ENCODE data around the gene ADAM10.
"Not testable (repeated sequence)": the region's sequence is repeated elsewhere in the genome, so short reads cannot be mapped to it uniquely, and the experiment has no call there.

Gene ADAM10

DNA sequence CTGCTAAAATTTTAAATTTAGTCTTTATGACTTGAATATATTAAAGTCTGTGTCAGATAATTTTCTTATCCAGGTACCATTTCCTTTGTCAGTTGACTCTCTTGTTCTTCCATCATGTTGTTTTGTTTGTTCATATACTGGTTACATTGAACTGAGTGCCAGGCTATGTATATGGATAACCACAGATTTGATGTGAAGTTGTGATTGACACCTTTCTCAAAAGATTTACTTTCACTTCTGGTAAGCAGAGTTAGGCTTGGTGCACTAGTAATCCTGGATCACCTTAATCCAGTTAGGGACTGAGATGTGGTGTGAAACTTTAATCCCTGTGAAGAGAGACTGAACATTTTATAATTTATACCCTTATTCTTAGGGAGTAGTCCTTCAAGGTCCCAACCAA lies 99.4 kb downstream of the ADAM10 start:
- no peak for DNase-seq

DNA sequence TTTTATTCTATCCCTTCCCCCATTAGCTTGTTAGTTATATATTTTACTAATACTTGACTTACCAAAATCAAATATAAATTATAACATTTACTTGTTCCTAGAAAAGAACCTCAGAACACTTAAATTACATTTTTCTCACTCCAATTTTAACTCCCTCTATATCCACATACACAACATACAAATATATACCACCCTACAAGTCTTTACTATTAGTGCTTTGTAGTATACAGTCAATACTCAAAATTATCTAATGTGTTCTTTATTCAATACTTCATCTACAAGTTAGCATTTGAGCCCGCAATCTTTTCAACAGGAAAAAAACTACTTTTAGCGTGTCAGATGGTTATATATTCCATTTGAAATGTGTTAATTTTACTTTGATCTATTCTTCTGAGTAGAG lies 100.3 kb downstream of the ADAM10 start:
- DNase-seq = no peak

DNA sequence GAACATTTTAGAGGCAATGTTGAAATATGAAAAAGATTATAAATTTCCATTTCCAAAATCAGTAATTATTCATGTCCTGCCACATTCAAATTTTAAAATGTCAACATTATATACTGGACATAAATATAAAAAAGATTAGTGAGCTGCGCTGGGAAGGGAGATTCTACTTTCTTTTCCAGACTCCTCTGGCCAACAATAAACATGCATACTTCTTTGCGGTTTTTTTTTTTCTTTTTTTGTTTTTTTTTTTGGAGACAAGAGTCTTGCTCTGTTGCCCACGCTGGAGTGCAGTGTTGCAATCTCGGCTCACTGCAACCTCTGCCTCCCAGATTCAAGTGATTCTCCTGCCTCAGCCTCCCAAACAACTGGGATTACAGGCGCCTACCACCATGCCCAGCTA lies 105.5 kb downstream of the ADAM10 start:
- DNase-seq = no peak

DNA sequence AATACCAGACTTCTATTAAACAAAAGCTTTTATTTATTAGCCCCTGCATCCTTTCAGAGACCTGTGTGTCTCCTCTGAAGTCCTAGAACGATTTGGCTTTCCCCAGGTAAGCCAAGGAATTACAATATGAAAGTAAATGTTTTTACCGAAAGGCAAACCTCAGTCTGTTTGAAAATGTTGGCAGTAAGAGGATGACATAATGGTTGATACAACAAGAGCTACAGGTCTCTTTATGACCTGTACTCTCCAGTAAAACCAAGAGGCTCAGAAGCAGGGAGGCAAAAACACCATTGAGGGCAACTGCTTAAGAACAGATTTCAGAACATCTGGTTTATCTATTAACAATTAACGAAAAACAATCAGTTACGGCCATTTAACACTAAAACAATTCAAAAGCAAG lies 107.8 kb downstream of the ADAM10 start:
- DNase-seq = no peak

DNA sequence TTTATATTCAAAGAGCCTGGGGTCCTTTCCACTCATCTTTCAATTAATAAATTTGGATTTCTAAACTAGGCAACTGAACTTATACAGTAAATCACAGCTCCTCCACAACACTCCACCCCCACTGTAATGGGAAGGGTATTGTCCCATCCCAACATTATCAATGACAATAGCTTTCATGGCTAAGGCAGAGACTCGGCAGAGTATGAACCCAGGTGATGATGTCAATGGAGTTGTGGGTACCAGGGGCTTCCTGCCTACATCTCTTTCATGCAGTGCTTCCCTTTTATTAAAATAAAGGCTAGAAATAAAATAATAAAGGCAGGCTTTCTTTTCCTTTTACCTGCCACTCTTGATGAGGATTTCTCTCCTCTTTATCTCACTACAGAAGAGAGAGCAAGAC lies 109.5 kb downstream of the ADAM10 start:
- DNase-seq = no peak

DNA sequence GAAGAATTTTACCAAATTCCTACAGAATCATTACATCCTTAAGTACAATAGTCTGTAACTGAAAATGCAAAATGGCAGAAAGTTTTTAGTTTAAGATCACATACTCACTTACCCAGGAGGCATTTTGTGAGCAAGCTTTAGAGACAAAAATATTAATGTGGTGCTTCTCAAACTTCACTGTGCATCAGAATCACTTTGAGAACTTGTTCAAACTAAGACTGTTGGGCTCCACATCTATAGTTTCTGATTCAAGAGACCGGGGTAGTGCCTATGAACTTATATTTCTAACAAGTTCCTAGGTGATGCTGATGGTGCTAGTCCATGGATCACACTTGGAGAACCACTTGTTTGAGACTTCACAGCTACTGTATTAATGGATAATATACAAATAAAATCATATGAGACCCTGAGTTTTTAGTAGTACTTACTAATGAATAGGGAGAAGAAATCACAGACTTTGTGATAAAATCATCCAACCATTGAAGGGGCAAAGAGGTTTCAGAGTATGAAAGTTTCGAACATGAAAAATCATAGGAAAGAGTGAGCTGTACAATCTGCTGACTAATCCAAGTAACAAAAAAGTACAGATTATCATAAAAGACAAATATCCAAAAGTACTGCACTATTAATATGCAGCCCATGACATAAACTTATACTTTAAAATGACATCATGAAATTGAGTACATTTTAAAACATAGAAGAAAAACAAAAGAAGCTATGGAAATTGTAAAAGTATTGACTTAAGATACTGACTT lies 110.3 kb downstream of the ADAM10 start:
- DNase-seq = no peak

DNA sequence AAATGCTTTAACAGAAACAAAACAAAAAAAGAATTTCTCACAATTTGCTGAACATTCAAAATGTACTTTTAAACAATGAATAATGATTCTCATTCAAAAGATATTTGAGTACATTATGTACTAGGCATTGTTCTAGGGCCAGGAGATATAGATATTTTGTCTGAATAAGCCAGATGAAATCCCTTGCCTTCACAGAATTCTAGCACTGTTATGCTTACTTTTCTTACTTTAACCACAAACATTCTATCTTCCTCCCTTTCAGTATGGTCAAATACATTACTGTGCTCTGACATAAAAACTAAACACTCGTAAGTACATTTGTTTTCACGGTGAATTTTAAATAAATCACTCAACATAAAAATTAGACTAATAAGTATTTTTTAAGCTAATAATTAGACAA lies 116.7 kb downstream of the ADAM10 start:
- no peak for DNase-seq

DNA sequence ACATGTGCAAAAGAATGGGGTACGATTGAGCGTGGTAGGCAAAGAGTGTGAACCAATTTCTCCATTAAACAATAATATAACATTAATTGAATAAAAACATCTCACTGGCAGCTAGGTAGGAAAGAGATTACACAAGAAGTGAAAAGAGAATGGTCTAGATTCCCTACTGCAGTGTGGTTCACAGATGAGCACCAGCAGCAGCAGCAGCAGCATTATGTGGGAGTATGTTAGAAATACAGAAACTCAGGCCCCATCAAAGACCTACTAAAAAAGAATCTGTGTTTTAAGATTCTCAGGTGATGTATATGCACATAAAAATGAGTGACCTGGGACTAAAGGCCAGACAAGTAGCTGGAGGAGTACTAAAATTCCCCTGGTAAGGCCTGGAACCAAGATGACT lies 118.2 kb downstream of the ADAM10 start:
- DNase-seq = no peak

DNA sequence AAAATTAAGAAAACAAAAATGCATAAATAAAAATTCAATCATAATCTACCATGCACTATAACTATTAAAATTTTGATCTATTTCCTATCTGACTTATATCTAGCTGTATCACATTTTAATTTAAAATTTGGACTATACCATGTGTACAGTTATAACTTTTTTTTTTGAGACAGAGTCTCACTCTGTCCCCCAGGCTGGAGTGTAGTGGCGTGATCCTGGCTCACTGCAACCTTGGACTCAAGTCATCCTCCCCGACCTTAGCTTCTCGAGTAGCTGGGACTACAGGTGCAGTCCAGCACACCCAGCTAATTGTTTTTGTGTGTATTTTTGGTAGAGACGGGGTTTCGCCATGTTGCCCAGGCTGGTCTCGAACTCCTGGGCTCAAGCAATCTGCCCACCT lies 119.9 kb downstream of the ADAM10 start:
- DNase-seq = no peak

DNA sequence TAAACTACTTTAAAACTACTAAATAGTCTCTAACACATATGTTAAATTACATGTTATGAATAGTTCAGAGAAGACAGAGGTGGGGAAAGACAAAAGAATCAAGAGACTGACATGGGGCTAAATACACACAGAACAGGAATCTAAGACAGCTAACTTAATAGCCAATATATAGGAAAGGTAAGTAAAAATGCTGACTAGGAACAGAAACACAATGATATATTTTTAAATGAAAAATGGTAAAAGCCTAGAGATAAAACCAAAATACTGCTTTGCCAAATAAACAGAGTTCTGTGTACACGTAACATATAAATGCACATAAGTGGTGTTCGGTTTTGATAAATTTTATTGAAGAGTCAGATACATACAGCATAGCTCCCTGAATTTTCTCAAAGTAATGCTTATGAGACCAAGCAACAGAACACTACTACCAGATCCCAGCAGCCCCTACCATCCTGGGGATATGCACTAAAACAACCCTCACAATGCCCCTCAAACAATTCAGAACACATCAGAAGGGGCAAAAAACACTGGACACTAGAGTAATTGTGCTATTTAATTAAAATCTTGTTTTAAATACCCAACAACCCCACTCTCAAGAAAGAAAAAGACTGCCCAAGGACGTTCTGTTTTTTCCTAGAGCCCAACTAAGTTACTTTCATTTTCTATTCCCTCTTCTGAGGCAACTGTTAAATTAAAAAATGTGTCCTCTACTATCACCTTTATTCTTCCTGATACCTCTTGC lies 121.1 kb downstream of the ADAM10 start:
- no peak for DNase-seq

DNA sequence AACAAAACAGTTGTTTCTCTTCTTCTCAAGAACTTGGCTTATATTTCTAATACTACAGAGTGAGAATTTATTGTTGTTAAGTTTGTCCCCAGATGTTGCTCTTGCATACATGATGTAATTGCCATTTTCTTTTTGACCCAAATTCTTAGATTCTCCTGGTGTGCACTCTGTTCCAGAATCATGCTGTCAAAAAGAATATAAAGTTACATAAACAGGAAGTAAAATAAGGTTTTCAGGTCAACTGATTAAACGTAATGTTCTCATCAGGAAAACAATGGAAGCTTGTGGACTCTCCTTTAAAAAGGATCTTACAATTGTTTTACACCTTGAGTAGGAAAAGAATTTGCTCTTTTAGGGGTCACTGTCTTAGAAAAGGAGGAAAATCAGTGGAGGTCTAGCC lies 121.8 kb downstream of the ADAM10 start:
- DNase-seq = no peak

DNA sequence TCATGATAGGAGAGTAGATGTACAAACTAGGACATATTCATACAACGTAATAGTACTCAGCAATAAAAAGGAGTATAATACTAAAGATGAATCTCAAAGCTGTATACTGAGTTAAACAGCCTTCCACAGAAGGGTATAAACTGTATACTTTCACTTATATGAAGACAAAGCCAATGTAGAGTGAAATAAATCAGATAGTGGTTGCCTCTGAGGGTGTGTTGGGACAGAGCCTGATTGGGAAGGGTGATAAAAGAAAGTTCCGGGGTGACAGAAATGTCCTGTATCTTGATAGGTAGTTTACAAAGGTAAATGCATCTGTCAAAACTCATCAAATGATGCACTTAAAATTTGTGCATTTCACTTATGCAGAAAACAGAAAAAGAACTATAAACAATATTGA lies 122.5 kb downstream of the ADAM10 start:
- no peak for DNase-seq

DNA sequence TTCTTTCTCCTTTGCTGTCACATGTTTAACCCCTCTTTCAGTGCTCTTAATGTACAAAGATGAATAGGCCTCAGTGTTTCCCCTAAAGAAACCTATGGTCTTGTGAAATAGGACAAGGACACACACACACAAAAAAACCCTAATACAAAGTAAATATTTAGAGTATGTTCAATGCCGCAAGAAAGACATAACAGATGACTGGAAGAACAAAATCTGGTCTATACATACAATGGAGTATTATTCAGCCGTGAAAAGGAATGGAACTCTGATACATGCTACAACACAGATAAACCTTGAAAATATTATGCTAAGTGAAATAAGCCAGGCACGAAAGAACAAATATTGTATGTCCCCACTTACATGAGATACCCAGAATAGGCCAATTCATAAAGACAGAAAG lies 123.1 kb downstream of the ADAM10 start:
- no peak for DNase-seq

DNA sequence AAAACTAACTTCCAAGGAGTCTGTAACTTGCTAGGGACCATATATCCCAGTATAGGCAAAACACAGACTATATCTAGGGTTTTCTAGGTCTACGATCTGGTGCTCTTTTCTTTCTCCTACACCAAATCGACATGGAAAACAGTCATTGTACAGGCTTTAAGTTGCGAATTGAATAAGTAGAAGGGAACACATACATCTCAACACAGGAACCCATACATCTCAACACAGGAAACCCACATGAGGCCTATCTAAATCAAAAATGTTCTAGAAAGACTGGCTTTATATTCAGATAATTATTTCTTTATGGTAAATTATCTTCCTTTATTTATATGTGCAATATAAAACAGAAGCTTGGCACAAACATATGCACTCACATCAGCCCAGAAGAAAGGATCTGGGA lies 126.6 kb downstream of the ADAM10 start:
- DNase-seq = no peak

DNA sequence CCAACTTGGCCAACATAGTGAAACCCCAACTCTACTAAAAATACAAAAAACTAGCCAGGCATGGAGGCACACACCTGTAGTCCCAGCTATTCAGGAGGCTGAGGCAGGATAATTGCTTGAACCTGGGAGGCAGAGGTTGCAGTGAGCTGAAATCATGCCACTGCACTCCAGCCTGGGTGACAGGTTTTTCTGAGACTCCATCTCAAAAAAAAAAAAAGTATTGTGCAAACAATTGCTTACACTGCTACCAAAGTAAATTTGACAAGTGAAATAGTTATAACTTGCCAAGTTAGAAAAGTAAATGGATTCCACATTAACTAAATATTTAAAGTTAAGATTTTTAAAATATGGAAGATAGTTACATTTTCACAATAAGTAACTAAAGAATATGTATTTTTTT lies 129.2 kb downstream of the ADAM10 start:
- DNase-seq = not testable (repeated sequence)

DNA sequence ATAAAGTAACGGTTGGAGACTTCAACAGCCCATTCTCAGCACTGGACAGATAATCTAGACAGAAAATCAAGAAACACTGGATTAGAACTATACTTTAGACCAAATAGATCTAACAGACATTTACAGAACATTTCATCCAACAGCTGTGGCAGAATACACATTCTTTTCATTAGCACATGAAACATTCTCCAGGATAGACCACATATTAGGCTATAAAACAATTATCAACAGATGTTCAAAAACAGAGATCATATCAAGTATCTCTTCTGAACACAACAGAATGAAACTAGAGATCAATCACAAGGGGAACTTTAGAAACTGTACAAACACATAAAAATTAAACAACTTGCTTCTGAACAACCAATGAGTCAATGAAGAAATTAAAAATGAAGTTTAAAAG lies 133.3 kb downstream of the ADAM10 start:
- no peak for DNase-seq

DNA sequence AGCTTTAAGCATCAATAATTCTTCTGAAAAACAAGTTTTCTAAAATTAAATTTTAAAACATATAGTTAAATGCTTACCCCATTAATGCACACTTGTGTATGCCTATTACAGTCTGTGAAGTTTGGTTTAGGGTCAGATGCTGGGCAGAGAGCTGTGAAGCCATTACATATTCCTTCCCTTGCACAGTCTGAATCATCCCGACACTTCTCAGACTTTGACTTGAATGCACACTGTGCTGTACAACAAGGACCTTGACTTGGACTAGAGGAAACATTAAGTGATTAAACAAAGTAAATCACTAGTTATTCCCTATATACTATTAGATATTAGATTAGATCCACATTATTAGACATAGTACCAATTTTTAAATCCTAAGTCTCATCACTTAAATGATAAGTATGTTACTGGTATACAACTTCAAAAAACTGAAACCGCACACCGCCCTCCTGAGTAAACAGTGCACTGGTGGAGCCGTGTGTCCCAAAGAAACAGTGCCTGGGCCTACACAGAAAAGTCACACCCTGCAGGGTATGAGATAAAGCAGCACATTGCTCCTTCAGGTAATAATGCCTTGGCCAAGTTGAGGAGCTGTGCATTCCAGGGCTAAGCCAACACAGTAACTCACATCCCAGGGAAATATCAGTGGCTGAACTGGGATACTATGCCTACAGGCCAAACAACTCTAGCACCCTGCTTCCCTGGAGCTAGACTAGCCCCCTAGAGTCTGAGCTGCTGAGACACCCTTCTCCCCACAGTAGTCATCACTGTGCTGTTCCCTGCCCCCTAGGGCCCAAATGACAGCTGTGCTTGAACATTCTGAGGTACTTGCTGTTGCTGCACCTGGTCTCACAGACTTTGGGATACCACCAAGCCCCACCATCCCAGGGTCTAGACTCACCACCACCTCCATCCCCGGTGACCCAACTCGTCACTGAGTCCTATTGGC lies 137.5 kb downstream of the ADAM10 start:
- no peak for DNase-seq

DNA sequence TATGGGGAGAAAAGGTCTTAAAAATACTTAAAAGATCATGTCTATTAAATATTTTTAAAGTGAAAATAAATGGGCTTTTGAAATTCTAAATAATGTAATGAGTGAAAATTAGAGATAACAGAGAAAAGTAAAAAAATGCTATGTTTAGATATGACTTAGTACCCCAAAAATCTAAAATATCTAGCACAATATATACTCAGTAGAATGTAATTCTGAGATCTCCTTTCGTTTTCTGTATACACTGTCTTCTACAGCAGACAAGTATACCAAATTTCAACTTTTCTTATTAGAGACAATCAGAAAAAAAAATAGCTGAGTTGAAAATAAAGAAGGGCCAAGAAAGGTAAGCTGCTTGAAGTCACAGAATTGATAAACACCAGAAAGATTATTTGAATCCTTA lies 140.8 kb downstream of the ADAM10 start:
- no peak for DNase-seq

DNA sequence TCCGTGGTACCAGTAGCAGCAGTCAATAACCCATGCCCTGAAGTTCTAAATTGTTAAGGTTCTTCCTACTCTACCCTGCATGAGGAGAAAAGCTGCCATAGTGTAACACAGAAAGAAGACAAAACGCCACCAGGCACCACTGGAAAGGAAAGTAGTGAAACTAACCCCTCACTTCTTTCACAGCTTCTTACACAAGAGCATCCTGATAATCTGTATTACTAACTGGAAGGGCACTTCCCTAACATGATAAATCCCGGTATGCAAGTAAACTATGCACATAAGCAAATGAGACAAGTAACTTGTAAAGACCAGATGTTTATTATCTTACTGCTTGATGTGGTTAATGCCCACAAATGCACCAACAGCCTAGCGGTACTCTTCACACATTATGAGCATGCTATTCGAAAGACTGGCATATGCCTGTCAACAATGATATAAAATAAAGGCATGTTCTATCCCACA lies 141.3 kb downstream of the ADAM10 start:
- no peak for DNase-seq

DNA sequence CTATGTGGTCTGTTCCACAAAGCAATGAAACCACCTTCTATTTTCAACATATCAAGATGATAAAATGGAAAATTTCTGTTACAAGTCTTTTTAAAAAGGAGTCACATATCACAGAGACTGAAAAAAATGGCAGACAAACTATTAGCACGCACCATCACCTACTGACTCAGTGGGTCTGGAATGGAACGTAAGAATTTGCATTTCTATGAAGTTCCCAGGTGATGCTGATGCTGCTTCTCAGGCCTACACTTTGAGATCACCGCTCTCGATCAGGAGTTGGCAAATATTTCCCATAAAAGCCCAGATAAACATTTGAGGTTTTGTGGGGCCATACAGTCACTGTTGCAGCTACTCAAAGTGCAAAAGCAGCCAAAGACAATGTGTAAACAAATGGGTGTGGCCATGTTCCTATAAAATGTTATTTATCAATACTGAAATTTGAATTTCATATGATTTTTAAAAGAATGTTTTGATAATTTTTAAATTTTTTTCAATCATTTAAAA lies 142.9 kb downstream of the ADAM10 start:
- DNase-seq = no peak

DNA sequence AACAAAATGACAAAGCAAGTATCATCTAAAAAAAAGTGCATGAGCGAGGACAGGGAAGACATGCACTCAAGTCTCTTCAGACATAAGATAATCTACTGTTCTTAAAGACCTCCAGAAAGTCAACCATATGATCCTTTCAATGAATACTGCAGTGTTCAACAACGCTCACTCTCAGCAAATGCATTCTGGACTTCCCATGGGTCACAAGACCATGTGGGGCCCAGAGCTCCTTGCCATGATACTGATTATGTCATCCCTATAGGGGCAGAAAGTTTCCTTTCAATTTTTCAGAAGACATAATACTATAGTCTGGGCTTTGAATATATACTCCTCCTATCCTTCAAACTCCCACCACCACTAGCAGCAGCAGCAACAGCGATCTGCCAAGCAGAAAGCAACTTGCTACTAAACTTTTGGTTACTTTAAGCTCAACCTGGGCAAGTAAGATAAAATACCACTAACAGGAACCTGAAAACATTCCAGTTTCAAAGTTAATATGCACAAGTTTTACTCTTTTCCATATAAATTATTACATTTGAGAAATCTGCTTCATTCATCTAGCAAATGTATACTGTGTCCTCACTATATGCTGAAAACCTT lies 143.5 kb downstream of the ADAM10 start:
- DNase-seq = no peak

DNA sequence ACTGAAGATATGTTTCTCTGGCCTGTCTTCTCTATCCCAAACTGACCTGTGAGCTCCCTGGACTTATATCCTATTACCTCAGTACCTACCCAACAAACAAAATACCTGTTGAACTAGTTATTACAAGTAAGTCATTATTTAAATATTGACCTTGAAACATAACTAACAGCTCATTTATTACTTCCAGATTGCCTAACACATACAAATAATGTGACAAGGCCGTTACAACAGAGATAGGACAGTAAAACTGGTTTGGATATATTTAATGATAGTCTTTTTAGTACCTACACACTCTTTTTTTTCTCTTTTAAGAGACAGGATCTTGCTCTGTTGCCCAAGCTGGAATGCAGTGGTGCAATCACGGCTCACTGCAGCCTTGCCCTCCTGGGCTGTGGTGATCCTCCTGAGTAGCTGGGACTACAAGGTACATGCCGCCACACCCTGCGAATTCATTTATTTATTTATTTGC lies 145.0 kb downstream of the ADAM10 start:
- no peak for DNase-seq

DNA sequence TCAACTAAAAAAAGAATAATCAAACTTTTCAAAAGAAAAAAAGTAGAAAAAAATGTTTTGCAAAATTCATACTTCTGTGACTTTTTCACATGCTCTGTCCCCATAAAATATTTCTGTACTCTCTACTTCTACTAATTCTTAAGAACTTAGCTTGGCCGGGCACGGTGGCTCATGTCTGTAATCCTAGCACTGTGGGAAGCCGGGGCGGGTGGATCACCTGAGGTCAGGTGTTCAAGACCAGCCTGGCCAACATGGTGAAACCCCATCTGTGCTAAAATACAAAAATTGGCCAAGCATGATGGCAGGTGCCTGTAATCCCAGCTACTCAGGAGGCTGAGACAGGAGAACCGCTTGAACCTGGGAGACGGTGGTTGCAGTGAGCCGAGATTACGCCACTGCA lies 145.6 kb downstream of the ADAM10 start:
- not testable (repeated sequence) for DNase-seq

All from activated CD4-positive, alpha-beta T cell treated with anti-CD3 and anti-CD28 coated beads, Interleukin-2, amount 50 U/mL, for 4 hours (primary cell).